Cerebellar nuclear complex (tissue), 1 donor: Measurements from ENCODE around the gene FGFR4.
A peak's percentile ranks its signal among the peaks of the same experiment; 100 is the strongest.

Experiments used
- DNase-seq, 2 experiments: peaks; one replicate each; lab custom pipeline; 2025; lab: John Stamatoyannopoulos, UW

Gene FGFR4

GRCh38 chr5:177103523-177104253 is 17.0 kb downstream of the FGFR4 start:
- DNase-seq, result no peak

- no peak for DNase-seq
Measured at GRCh38 chr5:177105691-177106476, 19.2 kb downstream of the FGFR4 start.

- DNase-seq, result no peak
Measured at GRCh38 chr5:177107159-177107558, 20.4 kb downstream of the FGFR4 start.

GRCh38 chr5:177109810-177110209 is 23.1 kb downstream of the FGFR4 start:
- DNase-seq, result no peak

- no peak for DNase-seq
Measured at GRCh38 chr5:177111720-177112394, 25.1 kb downstream of the FGFR4 start.

GRCh38 chr5:177112589-177113220 is 26.0 kb downstream of the FGFR4 start:
- no peak for DNase-seq

GRCh38 chr5:177113566-177114424 is 27.1 kb downstream of the FGFR4 start:
- DNase-seq, result peak; percentile 10 to 18

GRCh38 chr5:177116631-177117373 is 30.1 kb downstream of the FGFR4 start:
- peak; percentile 19 to 41 for DNase-seq

- no peak for DNase-seq
Measured at GRCh38 chr5:177117441-177118045, 30.8 kb downstream of the FGFR4 start.

- DNase-seq, result no peak
Measured at GRCh38 chr5:177122566-177122965, 35.9 kb downstream of the FGFR4 start.

GRCh38 chr5:177123789-177124485 is 37.2 kb downstream of the FGFR4 start:
- no peak for DNase-seq

GRCh38 chr5:177124486-177124991 is 37.8 kb downstream of the FGFR4 start:
- DNase-seq, result no peak

GRCh38 chr5:177126771-177127170 is 40.1 kb downstream of the FGFR4 start:
- no peak for DNase-seq

GRCh38 chr5:177128551-177128981 is 41.9 kb downstream of the FGFR4 start:
- DNase-seq, result no peak

- no peak for DNase-seq
Measured at GRCh38 chr5:177130211-177131018, 43.7 kb downstream of the FGFR4 start.

GRCh38 chr5:177131019-177131320 is 44.3 kb downstream of the FGFR4 start:
- DNase-seq, result no peak

- DNase-seq, result no peak
Measured at GRCh38 chr5:177131352-177132135, 44.8 kb downstream of the FGFR4 start.
